ENCODE results near the gene ADAMTSL4.

ADAMTSL4 gene

DNA sequence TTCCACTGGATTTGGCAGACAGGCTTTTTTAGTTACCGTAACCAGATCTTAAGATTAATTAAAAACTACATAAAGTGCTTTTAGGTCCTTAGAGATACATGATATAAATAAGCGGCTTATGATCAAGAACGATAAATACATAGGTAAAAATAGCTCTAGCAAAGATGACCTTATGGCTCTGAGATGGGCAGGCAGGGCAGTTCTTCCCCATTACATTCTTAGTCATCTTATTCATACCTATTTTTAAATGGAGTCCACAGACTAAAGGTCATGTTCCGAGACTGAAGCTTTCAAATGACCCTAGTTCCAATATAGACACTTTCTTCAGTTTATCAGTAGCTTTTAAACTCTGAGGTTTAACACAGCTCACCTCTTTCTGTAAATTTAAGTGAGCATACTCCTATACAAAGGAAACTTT lies 25.9 kb downstream of the ADAMTSL4 start:
- 70% methylated on average over 3 of the region's 4 CpGs for WGBS
- no peak overlapping the region for H4K8ac ChIP-seq (ENCODE audit: low read length)

DNA sequence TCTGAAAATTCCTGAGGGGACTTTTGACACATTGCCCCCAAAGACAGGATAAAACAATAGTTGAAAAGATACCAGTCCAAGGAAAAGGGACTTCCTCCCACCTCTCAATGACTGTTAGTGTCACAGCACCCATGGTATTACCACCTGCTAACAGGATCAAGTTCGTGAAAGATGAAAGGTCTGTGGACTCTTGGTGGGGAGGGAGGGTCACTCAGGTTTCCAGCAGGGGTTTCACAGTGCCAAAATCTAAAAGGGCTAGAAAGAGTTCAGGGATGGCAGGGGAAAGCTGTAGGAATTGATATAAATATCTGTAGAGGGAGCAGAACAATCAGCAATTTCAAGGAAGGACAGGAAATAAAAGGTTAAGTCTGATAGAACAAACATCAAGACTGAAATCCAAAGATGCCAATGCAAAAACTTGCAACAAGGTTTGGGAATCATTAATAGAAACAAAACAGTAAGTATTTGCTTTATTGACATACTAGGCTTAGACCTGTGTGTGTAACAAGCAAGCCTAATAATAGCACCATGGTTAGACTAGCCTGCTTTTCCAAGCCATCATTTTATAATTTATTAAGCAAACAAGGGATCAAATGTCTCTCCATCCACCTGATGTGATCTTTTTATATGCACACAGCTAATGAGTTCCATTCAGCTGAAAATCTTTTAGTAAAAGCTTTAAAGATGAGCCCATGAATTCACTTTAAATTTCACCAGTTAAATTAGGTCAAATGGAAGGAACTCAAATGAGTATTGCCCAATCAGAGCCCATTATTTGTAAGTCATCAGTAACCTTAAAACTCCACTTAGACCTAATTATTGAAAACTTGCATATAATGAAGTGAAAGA lies 26.5 kb downstream of the ADAMTSL4 start:
- peaks cover 3% of the 10 kb centered on the region for H3K79me1 ChIP-seq (replicated peaks; ENCODE audit: low read length, poor library complexity, severe bottlenecking)
- no peak overlapping the region for H4K8ac ChIP-seq (ENCODE audit: low read length)
- no peak overlapping the region for H3K14ac ChIP-seq (ENCODE audit: low read length in 2 of 2)
- WGBS, result 67% methylated on average over 1 of the region's 1 CpG
- no peak overlapping the region for H3K4ac ChIP-seq (ENCODE audit: low read depth in 1 of 2, low read length in 2 of 2)
- no peak overlapping the region for H3K18ac ChIP-seq (ENCODE audit: low read depth in 1 of 2, low read length in 2 of 2)
- H2AK5ac ChIP-seq (ENCODE audit: low read length, severe bottlenecking), result no peak overlapping the region
- no peak overlapping the region for H3K23ac ChIP-seq (ENCODE audit: low read length in 2 of 2)
- H2BK5ac ChIP-seq (ENCODE audit: low read depth, low read length, poor library complexity, severe bottlenecking), result no peak overlapping the region
- no peaks in the 10 kb centered on the region for H3K27me3 ChIP-seq (ENCODE audit: control insufficient read depth in 1 of 2, insufficient read depth in 1 of 2, low read length in 2 of 2)
- peak overlapping the region; percentile 99 for H3K4me2 ChIP-seq (ENCODE audit: low read length, poor library complexity, severe bottlenecking)
- no peak overlapping the region for H2BK12ac ChIP-seq (ENCODE audit: low read length in 2 of 2)
- DNase-seq, result peak; percentile 55
- H3K36me3 ChIP-seq (ENCODE audit: control insufficient read depth in 1 of 2, insufficient read depth in 2 of 2, low read depth in 1 of 2, low read length in 2 of 2), result peaks cover 31 to 77% of the 10 kb centered on the region in 2 experiments
- no peak overlapping the region for H4K91ac ChIP-seq (ENCODE audit: low read length)
- H3K4me3 ChIP-seq (ENCODE audit: insufficient read depth in 1 of 2, low read depth in 1 of 2, low read length in 2 of 2), result peak overlapping the region in 1 of 2 experiments; percentile 92
- no peak overlapping the region for H2AFZ ChIP-seq (ENCODE audit: low read depth, low read length)
- no peak overlapping the region for H2BK120ac ChIP-seq (ENCODE audit: low read depth, low read length)
- H3K4me1 ChIP-seq (ENCODE audit: control insufficient read depth, insufficient read depth, low read depth, low read length), result peaks cover 13% of the 10 kb centered on the region
- H3K9ac ChIP-seq (ENCODE audit: low read length), result peak overlapping the region; percentile 96
- no peak overlapping the region for H2BK15ac ChIP-seq (ENCODE audit: low read depth, poor library complexity, severe bottlenecking)
- H3K9me3 ChIP-seq (ENCODE audit: control insufficient read depth, low read length), result no peaks in the 10 kb centered on the region
- H3K27ac ChIP-seq (ENCODE audit: low read length, poor library complexity, severe bottlenecking), result peak overlapping the region; percentile 61

More for the DNA sequence above, 25.9 kb downstream of the ADAMTSL4 start:
- Histone ChIP-seq H3K9ac (ENCODE audit: low read length) (peak overlapping the region; percentile 96), H3K79me1 (replicated peaks; ENCODE audit: low read length, poor library complexity, severe bottlenecking) (peaks cover under 1% of the 10 kb centered on the region), H3K4me1 (ENCODE audit: control insufficient read depth, insufficient read depth, low read depth, low read length) (peaks cover 13% of the 10 kb centered on the region), H3K27me3 (ENCODE audit: control insufficient read depth in 1 of 2, insufficient read depth in 1 of 2, low read length in 2 of 2) (no peaks in the 10 kb centered on the region), H2BK12ac (ENCODE audit: low read length in 2 of 2) (no peak overlapping the region), H3K36me3 (ENCODE audit: control insufficient read depth in 1 of 2, insufficient read depth in 2 of 2, low read depth in 1 of 2, low read length in 2 of 2) (peaks cover 31 to 77% of the 10 kb centered on the region in 2 experiments), H2AK5ac (ENCODE audit: low read length, severe bottlenecking) (no peak overlapping the region), H2BK5ac (ENCODE audit: low read depth, low read length, poor library complexity, severe bottlenecking) (no peak overlapping the region), H2AFZ (ENCODE audit: low read depth, low read length) (no peak overlapping the region), H3K18ac (ENCODE audit: low read depth in 1 of 2, low read length in 2 of 2) (no peak overlapping the region), H3K27ac (ENCODE audit: low read length, poor library complexity, severe bottlenecking) (peak overlapping the region; percentile 61), H3K9me3 (ENCODE audit: control insufficient read depth, low read length) (no peaks in the 10 kb centered on the region), H2BK120ac (ENCODE audit: low read depth, low read length) (no peak overlapping the region), H3K4ac (ENCODE audit: low read depth in 1 of 2, low read length in 2 of 2) (no peak overlapping the region), H2BK15ac (ENCODE audit: low read depth, poor library complexity, severe bottlenecking) (no peak overlapping the region), H3K4me3 (ENCODE audit: insufficient read depth in 1 of 2, low read depth in 1 of 2, low read length in 2 of 2) (peak overlapping the region in 1 of 2 experiments; percentile 92), H3K14ac (ENCODE audit: low read length in 2 of 2) (no peak overlapping the region), H3K23ac (ENCODE audit: low read length in 2 of 2) (no peak overlapping the region), H3K4me2 (ENCODE audit: low read length, poor library complexity, severe bottlenecking) (peak overlapping the region; percentile 99), H4K91ac (ENCODE audit: low read length) (no peak overlapping the region)
- DNase-seq, result peak; percentile 56

DNA sequence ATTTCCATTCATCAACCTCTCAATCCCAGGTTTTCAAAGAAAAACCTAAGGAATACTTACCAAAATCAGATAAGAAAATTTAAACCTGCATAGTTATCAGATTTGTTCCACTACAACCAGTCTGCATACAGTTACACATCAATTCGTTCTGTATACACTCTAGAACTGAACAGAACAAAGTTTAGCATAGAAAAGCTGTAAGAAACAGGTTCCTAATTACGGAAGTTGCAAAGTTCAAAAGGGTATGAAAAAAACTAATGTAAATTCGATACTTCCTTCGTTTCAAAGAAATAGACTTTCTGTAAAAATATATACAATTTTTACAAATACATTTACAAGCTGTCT lies 27.1 kb downstream of the ADAMTSL4 start:
- H3K27ac ChIP-seq (ENCODE audit: low read length, poor library complexity, severe bottlenecking), result no peak overlapping the region
- H4K8ac ChIP-seq (ENCODE audit: low read length), result no peak overlapping the region
- peak overlapping the region; percentile 10 for H3K4me2 ChIP-seq (ENCODE audit: low read length, poor library complexity, severe bottlenecking)
- H2AFZ ChIP-seq (ENCODE audit: low read depth, low read length), result no peak overlapping the region
- no peaks in the 10 kb centered on the region for H3K27me3 ChIP-seq (ENCODE audit: control insufficient read depth in 1 of 2, insufficient read depth in 1 of 2, low read length in 2 of 2)
- H2AK5ac ChIP-seq (ENCODE audit: low read length, severe bottlenecking), result no peak overlapping the region
- no peaks in the 10 kb centered on the region for H3K9me3 ChIP-seq (ENCODE audit: control insufficient read depth, low read length)
- WGBS, result 17% methylated on average over 1 of the region's 4 CpGs
- H2BK12ac ChIP-seq (ENCODE audit: low read length in 2 of 2), result no peak overlapping the region
- DNase-seq, result no peak
- no peak overlapping the region for H2BK5ac ChIP-seq (ENCODE audit: low read depth, low read length, poor library complexity, severe bottlenecking)
- H3K9ac ChIP-seq (ENCODE audit: low read length), result peak overlapping the region; percentile 96
- H3K4me1 ChIP-seq (ENCODE audit: control insufficient read depth, insufficient read depth, low read depth, low read length), result peaks cover 14% of the 10 kb centered on the region
- peak overlapping the region in 1 of 2 experiments; percentile 92 for H3K4me3 ChIP-seq (ENCODE audit: insufficient read depth in 1 of 2, low read depth in 1 of 2, low read length in 2 of 2)
- H3K23ac ChIP-seq (ENCODE audit: low read length in 2 of 2), result no peak overlapping the region
- H3K4ac ChIP-seq (ENCODE audit: low read depth in 1 of 2, low read length in 2 of 2), result no peak overlapping the region
- H2BK15ac ChIP-seq (ENCODE audit: low read depth, poor library complexity, severe bottlenecking), result no peak overlapping the region
- no peak overlapping the region for H3K18ac ChIP-seq (ENCODE audit: low read depth in 1 of 2, low read length in 2 of 2)
- H4K91ac ChIP-seq (ENCODE audit: low read length), result no peak overlapping the region
- H2BK120ac ChIP-seq (ENCODE audit: low read depth, low read length), result no peak overlapping the region
- no peak overlapping the region for H3K14ac ChIP-seq (ENCODE audit: low read length in 2 of 2)
- H3K79me1 ChIP-seq (replicated peaks; ENCODE audit: low read length, poor library complexity, severe bottlenecking), result peaks cover 5% of the 10 kb centered on the region
- peaks cover 31 to 72% of the 10 kb centered on the region in 2 experiments for H3K36me3 ChIP-seq (ENCODE audit: control insufficient read depth in 1 of 2, insufficient read depth in 2 of 2, low read depth in 1 of 2, low read length in 2 of 2)

DNA sequence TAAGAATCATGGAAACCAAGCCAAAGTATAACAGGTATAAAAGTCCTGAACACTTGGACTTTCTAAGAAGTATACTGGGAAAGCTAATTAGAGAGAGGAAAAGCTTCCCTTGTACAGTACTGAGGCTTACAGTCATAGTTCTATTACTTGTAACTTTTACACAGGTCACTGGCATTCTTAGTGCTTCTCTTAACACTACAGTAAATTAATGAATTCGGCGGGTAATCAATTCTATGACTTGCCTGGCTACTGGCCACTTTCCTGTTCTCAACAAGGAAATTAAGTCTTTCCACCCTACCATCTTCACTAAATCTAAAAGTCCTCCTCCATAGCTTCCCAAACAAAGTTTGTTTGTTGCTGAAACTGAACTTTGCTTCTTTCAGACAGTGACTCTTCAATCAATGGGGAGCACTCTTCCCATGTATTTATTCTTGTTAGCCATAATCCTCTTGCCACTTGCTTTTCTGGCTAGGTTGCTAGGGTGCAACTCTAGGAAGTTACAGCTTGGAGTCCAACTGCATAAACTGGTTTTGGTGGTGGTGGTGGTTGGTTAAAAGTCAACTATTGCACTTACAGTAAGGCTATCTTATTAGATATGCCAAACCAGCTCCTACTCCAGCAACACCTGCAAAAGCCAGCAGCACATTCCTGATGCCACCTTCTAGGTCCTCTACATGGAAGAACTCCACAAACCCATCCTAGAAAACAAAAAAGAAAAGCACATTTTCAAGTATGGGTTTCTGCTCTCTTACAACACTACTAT lies 27.8 kb downstream of the ADAMTSL4 start:
- H3K4me3 ChIP-seq (ENCODE audit: insufficient read depth in 1 of 2, low read depth in 1 of 2, low read length in 2 of 2), result peak overlapping the region; percentile 42 to 92
- peak overlapping the region; percentile 64 for H3K27ac ChIP-seq (ENCODE audit: low read length, poor library complexity, severe bottlenecking)
- no peak overlapping the region for H4K8ac ChIP-seq (ENCODE audit: low read length)
- no peak overlapping the region for H2BK5ac ChIP-seq (ENCODE audit: low read depth, low read length, poor library complexity, severe bottlenecking)
- peaks cover 13% of the 10 kb centered on the region for H3K4me1 ChIP-seq (ENCODE audit: control insufficient read depth, insufficient read depth, low read depth, low read length)
- H3K36me3 ChIP-seq (ENCODE audit: control insufficient read depth in 1 of 2, insufficient read depth in 2 of 2, low read depth in 1 of 2, low read length in 2 of 2), result peaks cover 27 to 68% of the 10 kb centered on the region in 2 experiments
- H3K27me3 ChIP-seq (ENCODE audit: control insufficient read depth in 1 of 2, insufficient read depth in 1 of 2, low read length in 2 of 2), result no peaks in the 10 kb centered on the region
- no peak overlapping the region for H2BK120ac ChIP-seq (ENCODE audit: low read depth, low read length)
- H3K79me1 ChIP-seq (replicated peaks; ENCODE audit: low read length, poor library complexity, severe bottlenecking), result peaks cover 7% of the 10 kb centered on the region
- 39% methylated on average over 2 of the region's 2 CpGs for WGBS
- peak overlapping the region; percentile 91 for H3K4me2 ChIP-seq (ENCODE audit: low read length, poor library complexity, severe bottlenecking)
- H2BK12ac ChIP-seq (ENCODE audit: low read length in 2 of 2), result no peak overlapping the region
- no peak overlapping the region for H4K91ac ChIP-seq (ENCODE audit: low read length)
- H3K4ac ChIP-seq (ENCODE audit: low read depth in 1 of 2, low read length in 2 of 2), result no peak overlapping the region
- DNase-seq, result peak; percentile 47
- H3K9me3 ChIP-seq (ENCODE audit: control insufficient read depth, low read length), result no peaks in the 10 kb centered on the region
- no peak overlapping the region for H2AFZ ChIP-seq (ENCODE audit: low read depth, low read length)
- H2AK5ac ChIP-seq (ENCODE audit: low read length, severe bottlenecking), result no peak overlapping the region
- H3K9ac ChIP-seq (ENCODE audit: low read length), result peak overlapping the region; percentile 96
- no peak overlapping the region for H3K18ac ChIP-seq (ENCODE audit: low read depth in 1 of 2, low read length in 2 of 2)
- no peak overlapping the region for H3K14ac ChIP-seq (ENCODE audit: low read length in 2 of 2)
- no peak overlapping the region for H2BK15ac ChIP-seq (ENCODE audit: low read depth, poor library complexity, severe bottlenecking)
- H3K23ac ChIP-seq (ENCODE audit: low read length in 2 of 2), result peak overlapping the region in 1 of 2 experiments; percentile 51

All from mesenchymal stem cell (in vitro differentiated cells and primary cell).